Measurements from ENCODE around the gene DDX18.

Gene DDX18

DNA sequence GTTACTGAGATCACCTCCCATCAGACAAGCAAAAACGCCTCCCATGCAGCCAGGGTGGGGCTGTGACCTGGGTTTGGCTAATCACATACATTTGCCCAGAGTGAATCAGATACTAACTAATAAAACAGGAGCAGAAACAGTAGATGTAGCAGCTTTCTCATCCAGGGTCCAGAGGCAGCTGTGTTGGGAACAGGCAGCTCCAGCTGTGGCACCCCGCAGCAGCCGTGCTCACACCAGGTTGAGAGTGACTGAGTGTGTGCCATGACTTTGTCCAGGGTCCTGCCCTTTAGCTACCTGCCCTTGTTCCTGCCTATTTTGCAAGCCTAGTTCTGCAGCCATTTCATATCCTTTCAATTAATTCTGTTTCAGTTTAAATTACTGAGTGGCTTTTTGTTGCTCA, 20.5 kb downstream of the DDX18 start:
- DNase-seq (ENCODE audit: low spot score) = no peak

GRCh38 chr2:117835990-117836760, 21.7 kb downstream of the DDX18 start:
- peak; percentile 42 for DNase-seq (ENCODE audit: low spot score)

DNA sequence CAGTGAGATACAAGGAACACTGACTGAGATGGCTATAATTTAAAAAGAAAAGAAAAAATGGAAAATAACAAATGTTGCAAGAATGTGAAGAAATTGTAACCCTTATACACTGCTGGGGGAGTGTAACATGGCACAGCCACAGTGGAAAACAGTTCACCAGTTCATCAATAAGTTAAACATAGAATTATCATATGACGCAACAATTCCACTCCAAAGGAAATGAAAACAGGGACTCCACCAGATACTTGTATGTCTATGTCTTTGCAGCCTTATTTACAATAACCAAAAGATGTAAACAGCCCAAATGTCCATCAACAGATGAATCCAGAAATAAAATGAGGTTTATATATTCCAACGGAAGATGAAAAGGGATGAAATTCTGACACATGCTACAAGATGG, 30.8 kb downstream of the DDX18 start:
- no peak for DNase-seq (ENCODE audit: low spot score)

- no peak for DNase-seq (ENCODE audit: low spot score)
Measured at GRCh38 chr2:117850015-117850414, 35.5 kb downstream of the DDX18 start.

- DNase-seq (ENCODE audit: low spot score) = no peak
Measured at GRCh38 chr2:117850461-117850860, 36.0 kb downstream of the DDX18 start.

GRCh38 chr2:117851969-117852368, 37.5 kb downstream of the DDX18 start:
- DNase-seq (ENCODE audit: low spot score) = no peak

GRCh38 chr2:117853316-117853715, 38.8 kb downstream of the DDX18 start:
- DNase-seq (ENCODE audit: low spot score) = no peak

DNA sequence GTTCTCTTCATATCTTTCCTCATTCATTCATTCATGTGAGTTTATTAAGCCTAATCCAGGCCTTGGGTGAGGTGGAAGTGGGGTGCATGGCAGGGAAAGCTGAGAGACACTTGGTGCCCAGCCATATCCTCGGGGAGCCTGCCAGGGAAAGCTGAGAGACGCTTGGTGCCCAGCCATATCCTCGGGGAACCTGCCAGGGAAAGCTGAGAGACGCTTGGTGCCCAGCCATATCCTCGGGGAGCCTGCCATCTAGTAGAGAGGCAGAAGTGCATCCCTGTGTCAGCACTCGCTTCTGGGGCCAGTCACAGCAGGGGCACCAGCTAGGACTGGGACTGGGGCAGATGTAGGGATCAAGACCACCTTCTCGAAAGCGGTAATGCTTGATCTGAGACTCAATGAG, 39.4 kb downstream of the DDX18 start:
- DNase-seq (ENCODE audit: low spot score) = no peak

DNA sequence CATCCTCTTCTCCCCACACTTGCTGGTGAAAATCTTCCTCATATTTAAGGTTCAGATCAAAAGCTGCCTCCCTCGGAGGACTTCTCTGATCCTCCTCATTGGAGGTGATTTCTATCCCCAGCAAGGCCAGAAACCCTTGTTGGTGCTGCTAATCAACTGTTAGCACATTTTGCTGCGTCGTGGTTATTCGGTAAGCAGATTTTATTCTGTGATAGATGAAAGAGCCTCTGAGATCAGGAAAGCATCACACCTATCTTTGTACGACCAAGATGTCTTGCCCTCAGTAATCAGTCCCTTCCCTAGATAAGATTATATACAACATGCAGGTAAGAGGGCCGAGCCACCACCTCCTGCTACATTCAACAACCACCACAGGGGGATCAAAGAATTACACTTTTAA, 40.1 kb downstream of the DDX18 start:
- DNase-seq (ENCODE audit: low spot score) = no peak

GRCh38 chr2:117855886-117856285, 41.4 kb downstream of the DDX18 start:
- DNase-seq (ENCODE audit: low spot score) = no peak

- DNase-seq (ENCODE audit: low spot score) = no peak
Measured at GRCh38 chr2:117856415-117857210, 42.1 kb downstream of the DDX18 start.

- DNase-seq (ENCODE audit: low spot score) = no peak
Measured at GRCh38 chr2:117858336-117858735, 43.8 kb downstream of the DDX18 start.

- no peak for DNase-seq (ENCODE audit: low spot score)
Measured at GRCh38 chr2:117858892-117859531, 44.5 kb downstream of the DDX18 start.

GRCh38 chr2:117859532-117859911, 45.0 kb downstream of the DDX18 start:
- no peak for DNase-seq (ENCODE audit: low spot score)

DNA sequence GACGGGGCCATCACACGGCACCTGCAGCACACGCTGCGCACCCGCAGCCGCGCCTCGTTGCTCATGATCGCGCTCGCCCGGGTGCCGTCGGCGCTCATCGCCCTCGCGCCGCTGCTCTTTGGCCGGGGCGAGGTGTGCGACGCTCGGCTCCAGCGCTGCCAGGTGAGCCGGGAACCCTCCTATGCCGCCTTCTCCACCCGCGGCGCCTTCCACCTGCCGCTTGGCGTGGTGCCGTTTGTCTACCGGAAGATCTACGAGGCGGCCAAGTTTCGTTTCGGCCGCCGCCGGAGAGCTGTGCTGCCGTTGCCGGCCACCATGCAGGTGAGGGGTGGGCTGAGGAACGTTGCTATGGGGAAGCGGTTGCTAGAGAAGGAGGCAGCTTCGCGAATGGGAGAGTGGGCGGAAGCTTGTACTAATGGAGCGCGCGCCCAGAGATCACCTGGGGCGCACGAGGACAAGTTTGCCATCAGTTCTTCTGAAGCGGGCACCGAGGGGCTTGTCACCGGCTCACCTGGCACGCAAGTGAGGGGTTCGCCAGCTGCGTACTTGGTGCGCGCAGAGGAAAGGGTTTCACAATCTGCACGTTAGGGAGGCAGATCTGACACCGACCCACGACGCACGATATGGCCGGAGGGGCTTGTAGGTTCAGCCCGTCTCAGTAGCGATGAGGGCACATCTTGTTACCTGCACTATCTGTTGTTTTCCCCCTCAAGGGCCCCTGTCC, 45.6 kb downstream of the DDX18 start:
- DNase-seq (ENCODE audit: low spot score) = no peak

- DNase-seq (ENCODE audit: low spot score) = no peak
Measured at GRCh38 chr2:117862459-117862858, 48.0 kb downstream of the DDX18 start.

- no peak for DNase-seq (ENCODE audit: low spot score)
Measured at GRCh38 chr2:117875786-117876185, 61.3 kb downstream of the DDX18 start.

DNA sequence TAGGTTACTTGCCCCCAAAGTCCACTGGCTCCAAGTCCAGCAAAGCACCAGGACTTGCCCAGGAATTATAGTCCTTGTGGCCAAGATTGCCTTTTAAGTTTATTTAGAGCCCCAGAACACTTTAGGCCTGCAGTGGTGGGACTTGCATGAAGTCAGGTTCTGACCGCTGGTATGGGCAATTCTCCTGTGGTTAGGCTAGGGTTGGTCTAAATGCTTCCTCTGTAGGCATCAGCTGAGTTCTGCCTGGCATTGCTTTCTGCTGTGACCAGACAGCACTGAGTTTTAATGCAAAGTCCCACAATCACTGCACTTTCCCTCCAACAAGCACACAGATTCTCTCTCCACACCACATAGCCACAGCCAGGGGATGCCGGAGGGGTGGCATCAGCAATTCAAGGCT, 64.5 kb downstream of the DDX18 start:
- DNase-seq (ENCODE audit: low spot score) = no peak
